SIG-M5 treated with dmso at 0.1 percent for 504 hours (cell line): Measurements from ENCODE around the gene S1PR3.

Experiments used
- DNase-seq: peaks from one replicate; lab custom pipeline; 2025; ENCODE audit not compliant: unreplicated experiment; lab: John Stamatoyannopoulos, UW

The S1PR3 gene

GRCh38 chr9:88990729-88991065 lies 571 bp upstream of the S1PR3 start:
- peak; percentile 25 for DNase-seq

GRCh38 chr9:88992556-88992955 lies 1.3 kb downstream of the S1PR3 start:
- no peak for DNase-seq

- no peak for DNase-seq
Measured at GRCh38 chr9:88993327-88993726, 2.1 kb downstream of the S1PR3 start.

GRCh38 chr9:88993871-88994460 lies 2.7 kb downstream of the S1PR3 start:
- no peak for DNase-seq

- no peak for DNase-seq
Measured at GRCh38 chr9:88994469-88995199, 3.4 kb downstream of the S1PR3 start.

GRCh38 chr9:88995200-88995577 lies 3.9 kb downstream of the S1PR3 start:
- DNase-seq: no peak

GRCh38 chr9:88995627-88996026 lies 4.4 kb downstream of the S1PR3 start:
- no peak for DNase-seq

GRCh38 chr9:88996046-88996920 lies 5.0 kb downstream of the S1PR3 start:
- DNase-seq: no peak

GRCh38 chr9:88996921-88997235 lies 5.6 kb downstream of the S1PR3 start:
- no peak for DNase-seq

- DNase-seq: no peak
Measured at GRCh38 chr9:88997646-88998045, 6.4 kb downstream of the S1PR3 start.

- no peak for DNase-seq
Measured at GRCh38 chr9:88998503-88998902, 7.2 kb downstream of the S1PR3 start.

- no peak for DNase-seq
Measured at GRCh38 chr9:88998911-88999310, 7.6 kb downstream of the S1PR3 start.

GRCh38 chr9:89000371-89000781 lies 9.1 kb downstream of the S1PR3 start:
- DNase-seq: no peak

GRCh38 chr9:89000973-89001916 lies 10.0 kb downstream of the S1PR3 start:
- DNase-seq: peak; percentile 47

- DNase-seq: no peak
Measured at GRCh38 chr9:89001917-89002540, 10.8 kb downstream of the S1PR3 start.

GRCh38 chr9:89002987-89003386 lies 11.7 kb downstream of the S1PR3 start:
- DNase-seq: no peak

- DNase-seq: no peak
Measured at GRCh38 chr9:89005323-89005722, 14.1 kb downstream of the S1PR3 start.

GRCh38 chr9:89006267-89006666 lies 15.0 kb downstream of the S1PR3 start:
- no peak for DNase-seq

GRCh38 chr9:89006996-89007967 lies 16.0 kb downstream of the S1PR3 start:
- DNase-seq: no peak
